ENCODE measurements around the gene CAP1.
A peak's percentile ranks its signal among the peaks of the same experiment; 100 is the strongest.

CAP1 gene

GRCh38 chr1:40096977-40097782 lies 56.7 kb downstream of the CAP1 start, which contains the start of gene PPT1:
TSS of gene PPT1 (minus strand) at chr1:40097252. CDS start at chr1:40097238, 14 bp downstream.
- peak in 1 of 2 experiments; percentile 45 for DNase-seq

- DNase-seq, result no peak
These were observed 61.5 kb downstream of the CAP1 start for GRCh38 chr1:40102038-40102437.

GRCh38 chr1:40102896-40103295 lies 62.4 kb downstream of the CAP1 start:
- DNase-seq, result no peak

GRCh38 chr1:40105028-40105427 lies 64.5 kb downstream of the CAP1 start:
- no peak for DNase-seq

- DNase-seq, result no peak
These were observed 66.9 kb downstream of the CAP1 start for GRCh38 chr1:40107290-40107959.

- DNase-seq, result no peak
These were observed 69.9 kb downstream of the CAP1 start for GRCh38 chr1:40110389-40110788.

- no peak for DNase-seq
These were observed 73.9 kb downstream of the CAP1 start for GRCh38 chr1:40114400-40114799.

DNA sequence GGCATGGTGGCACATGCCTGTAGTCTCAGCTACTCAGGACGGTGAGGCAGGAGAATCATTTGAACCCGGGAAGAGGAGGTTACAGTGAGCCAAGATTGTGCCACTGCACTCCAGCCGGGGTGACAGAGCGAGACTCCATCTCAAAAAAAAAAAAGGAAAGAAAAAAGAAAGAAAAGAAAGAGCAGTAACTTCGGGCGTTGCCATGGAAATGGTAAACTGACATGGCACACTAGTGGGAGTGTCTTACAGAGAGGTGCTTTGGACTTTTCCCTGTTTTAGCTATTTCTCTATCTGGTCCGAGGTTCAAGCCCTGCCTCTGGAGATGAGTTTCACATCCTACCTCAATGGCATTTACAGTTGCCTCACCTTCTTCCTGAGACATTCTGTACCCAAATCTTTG lies 79.6 kb downstream of the CAP1 start:
- no peak for DNase-seq
